ENCODE data around the gene NRXN3. TPM values are rescaled to one million over a fixed set of nuclear protein-coding genes. Genes with fewer than 3 reads are reported as not detected.

Gene NRXN3
- total and polyA plus RNA-seq, 2 of the 4 experiments (the other 2 are of a cell fraction) = 4.8 to 25.1 TPM

GRCh38 chr14:79248771-79249170, 1078.6 kb downstream of the NRXN3 start:
- Histone ChIP-seq H3K56ac (ENCODE audit: extremely low read depth, insufficient read depth, low read length) (no peak overlapping the region), H3K9me1 (ENCODE audit: insufficient read depth, low read length) (no peaks in the 10 kb centered on the region), H2AK9ac (replicated peaks; ENCODE audit: low read depth, low read length, poor library complexity) (no peak overlapping the region), H4K8ac (ENCODE audit: low read depth in 2 of 2, low read length in 2 of 2) (no peak overlapping the region), H4K5ac (ENCODE audit: low read depth, low read length) (no peak overlapping the region), H3K27me3 (ENCODE audit: control insufficient read depth, insufficient read depth, low read length) (no peaks in the 10 kb centered on the region; the same call in 1 of the 2 replicates), H2BK5ac (ENCODE audit: low read depth, low read length, poor library complexity, severe bottlenecking) (no peak overlapping the region), H3K14ac (replicated peaks; ENCODE audit: low read depth, low read length) (no peak overlapping the region), H3K36me3 (ENCODE audit: control insufficient read depth, insufficient read depth, low read length) (no peaks in the 10 kb centered on the region), H2BK15ac (ENCODE audit: low read depth, low read length) (no peak overlapping the region), H2BK120ac (ENCODE audit: low read depth, low read length) (no peak overlapping the region), H3K4me3 (ENCODE audit: insufficient read depth, low read depth, low read length) (no peak overlapping the region), H3K4me1 (ENCODE audit: control insufficient read depth, insufficient read depth, low read length) (no peaks in the 10 kb centered on the region), H3K79me1 (ENCODE audit: low read depth in 1 of 2, low read length in 2 of 2) (no peaks in the 10 kb centered on the region), H2AFZ (replicated peaks; ENCODE audit: low read length, poor library complexity) (no peak overlapping the region), H3K4me2 (ENCODE audit: low read depth, low read length) (no peak overlapping the region), H3K9ac (ENCODE audit: low read depth, low read length) (no peak overlapping the region), H3K18ac (ENCODE audit: low read depth, low read length) (no peak overlapping the region), H3K9me3 (ENCODE audit: control insufficient read depth, insufficient read depth, low read length) (no peaks in the 10 kb centered on the region), H3K23ac (ENCODE audit: low read depth, low read length) (no peak overlapping the region), H4K20me1 (ENCODE audit: insufficient read depth, low read length) (no peaks in the 10 kb centered on the region), H3K27ac (ENCODE audit: insufficient read depth, low read length) (no peak overlapping the region), H2AK5ac (ENCODE audit: low read depth, low read length) (no peak overlapping the region), H4K91ac (ENCODE audit: insufficient read depth, low read depth, low read length) (no peak overlapping the region), H3K4ac (ENCODE audit: low read depth, low read length) (no peak overlapping the region), H2BK20ac (ENCODE audit: low read depth, low read length) (no peak overlapping the region)
- ChIA-PET CTCF (no interaction called here), POLR2A (ENCODE audit: unreplicated experiment) (no interaction called here)
- intact Hi-C loops (cut with micrococcal nuclease) = no loop called here
- dilution Hi-C loops (cut with HindIII; ENCODE audit: low sequenced_read_pairs, unreplicated experiment) = no loop called here
- ATAC-seq (ENCODE audit: low read depth) (no peak), DNase-seq (no peak)
- in situ Hi-C loops (cut with MboI; ENCODE audit: low sequenced_read_pairs) = no loop called here
- BruUV-seq (replicated peaks) = no TSS peak
- WGBS, 2 experiments (ENCODE audit: extremely low coverage in 2 of 2, insufficient read length in 1 of 2) = no CpG with 5 or more reads among the region's 3 CpGs
- no peak for TF ChIP-seq MXI1 (IDR thresholded peaks at IDR 0.05; ENCODE audit: borderline replicate concordance, low read depth, low read length)
- TF ChIP-seq RAD21 (IDR thresholded peaks at IDR 0.05; ENCODE audit: low read length) = no peak
- TF ChIP-seq CHD1 (IDR thresholded peaks at IDR 0.05; ENCODE audit: low read depth, low read length) = no peak
- no peak for TF ChIP-seq MAFK (IDR thresholded peaks at IDR 0.05; ENCODE audit: low read depth, low read length)
- no peak for TF ChIP-seq NFE2L2 (IDR thresholded peaks at IDR 0.05; ENCODE audit: low read depth, low read length)
- TF ChIP-seq CEBPB (IDR thresholded peaks at IDR 0.05; ENCODE audit: low read depth, low read length) = no peak
- TF ChIP-seq CTCF (conservative IDR thresholded peaks at IDR 0.05; ENCODE audit: low read depth, low read length) = no peak
- TF ChIP-seq POLR2A (IDR thresholded peaks at IDR 0.05; ENCODE audit: low read depth, low read length) = no peak
- no peak for TF ChIP-seq FOS (IDR thresholded peaks at IDR 0.05; ENCODE audit: low read depth, low read length)
- TF ChIP-seq SMC3 (IDR thresholded peaks at IDR 0.05; ENCODE audit: low read depth, low read length) = no peak
- TF ChIP-seq BHLHE40 (IDR thresholded peaks at IDR 0.05; ENCODE audit: low read depth, low read length) = no peak
- TF ChIP-seq RCOR1 (IDR thresholded peaks at IDR 0.05; ENCODE audit: insufficient replicate concordance, low read length) = no peak
- TF ChIP-seq USF2 (IDR thresholded peaks at IDR 0.05; ENCODE audit: low read depth, low read length) = no peak
- no peak for TF ChIP-seq RFX5 (IDR thresholded peaks at IDR 0.05; ENCODE audit: low read depth, low read length)

All from IMR-90 (cell line).